Mononuclear cell (primary cell): ENCODE results near the gene CHID1. TPM values are rescaled to one million over a fixed set of nuclear protein-coding genes. Genes with fewer than 3 reads are reported as not detected.

ENCODE experiments used
- H3K27me3 ChIP-seq: 2 replicates; pipeline ENCODE4 v1.6.0; 2011; ENCODE audit warnings: low read length, control low read depth; ENCODE audit not compliant: insufficient read depth
- H3K4me1 ChIP-seq: 2 replicates; pipeline ENCODE4 v1.5.1; 2011; ENCODE audit warnings: mild to moderate bottlenecking, low read length, control low read depth; ENCODE audit not compliant: insufficient read depth
- H3K4me3 ChIP-seq: 2 replicates; pipeline ENCODE4 v1.5.1; 2011; ENCODE audit warnings: mild to moderate bottlenecking, low read length, moderate library complexity
- H3K9me3 ChIP-seq: 2 replicates; pipeline ENCODE4 v1.5.1; 2011; ENCODE audit warnings: low read depth, mild to moderate bottlenecking, control low read depth, low read length
- total RNA-seq: library from RNA; depleted of rRNA; stranded (reverse); fragments of >200 nt; gene quantifications from one replicate; pipeline ENCODE4 v1.2.3, GENCODE V29; 2012

CHID1 gene
- total RNA-seq, 1 donor: 8.2 TPM

DNA sequence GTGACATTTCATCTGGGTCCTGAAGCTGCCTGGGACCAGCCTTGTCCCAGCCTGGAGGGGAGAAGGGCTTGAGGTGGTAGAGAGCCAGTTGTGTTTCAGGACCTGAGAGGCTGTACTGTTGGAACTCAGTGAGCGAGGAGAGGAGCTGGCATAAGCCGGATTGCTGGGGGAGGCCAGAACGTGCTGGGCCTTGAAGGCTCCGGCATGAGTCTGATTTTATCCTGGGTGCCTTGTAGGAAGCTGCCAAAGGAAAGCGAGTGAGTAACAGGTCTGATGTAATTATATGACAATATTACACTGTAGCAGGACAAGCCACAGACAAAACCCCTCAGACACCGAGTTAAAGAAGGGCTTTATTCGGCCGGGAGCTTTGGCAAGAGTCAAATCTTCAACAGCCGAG is 32.2 kb upstream of the CHID1 start:
- no peaks in the 10 kb centered on the region for H3K27me3 ChIP-seq
- no peaks in the 10 kb centered on the region for H3K9me3 ChIP-seq
- H3K4me3 ChIP-seq: no peak overlapping the region
- H3K4me1 ChIP-seq: peaks cover 5% of the 10 kb centered on the region

DNA sequence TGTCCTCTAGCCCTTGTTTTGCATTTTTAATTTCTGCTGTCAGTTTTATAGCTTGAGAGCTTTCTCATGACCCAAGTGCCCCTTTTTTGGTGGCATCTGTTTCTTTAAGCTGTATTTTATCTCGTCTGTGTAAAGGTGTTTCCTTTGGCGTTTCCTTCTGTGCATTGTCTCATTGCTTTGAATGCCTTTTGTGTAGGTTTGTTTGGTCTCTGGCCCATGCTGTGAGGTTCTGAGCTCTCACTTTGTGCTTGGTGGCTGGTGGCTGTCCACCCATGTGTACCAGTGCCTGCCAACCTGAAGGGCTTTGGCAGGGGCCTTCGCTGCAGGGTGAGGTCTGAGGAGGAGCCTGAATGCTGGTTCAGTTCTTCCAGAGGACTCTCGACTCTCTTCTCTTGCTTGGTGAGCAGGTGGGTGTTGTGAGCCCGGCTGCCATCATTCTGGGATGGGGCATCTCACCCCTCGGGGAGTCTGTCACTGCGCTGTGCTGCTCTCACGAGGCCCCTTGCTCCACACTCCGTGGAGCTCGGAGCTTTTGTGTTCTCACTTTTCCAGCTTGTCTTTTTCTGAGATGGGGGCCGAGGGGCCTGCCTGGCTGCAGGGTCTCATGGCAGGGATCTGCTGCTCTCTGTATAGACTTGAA is 30.0 kb upstream of the CHID1 start:
- Histone ChIP-seq H3K4me3 (no peak overlapping the region), H3K27me3 (no peaks in the 10 kb centered on the region), H3K4me1 (peaks cover 12% of the 10 kb centered on the region)

GRCh38 chr11:937841-938261 is 27.2 kb upstream of the CHID1 start:
- Histone ChIP-seq H3K27me3 (no peaks in the 10 kb centered on the region), H3K4me3 (no peak overlapping the region), H3K9me3 (no peaks in the 10 kb centered on the region), H3K4me1 (peaks cover 22% of the 10 kb centered on the region)

More for the DNA sequence above, 30.0 kb upstream of the CHID1 start:
- no peaks in the 10 kb centered on the region for H3K9me3 ChIP-seq

DNA sequence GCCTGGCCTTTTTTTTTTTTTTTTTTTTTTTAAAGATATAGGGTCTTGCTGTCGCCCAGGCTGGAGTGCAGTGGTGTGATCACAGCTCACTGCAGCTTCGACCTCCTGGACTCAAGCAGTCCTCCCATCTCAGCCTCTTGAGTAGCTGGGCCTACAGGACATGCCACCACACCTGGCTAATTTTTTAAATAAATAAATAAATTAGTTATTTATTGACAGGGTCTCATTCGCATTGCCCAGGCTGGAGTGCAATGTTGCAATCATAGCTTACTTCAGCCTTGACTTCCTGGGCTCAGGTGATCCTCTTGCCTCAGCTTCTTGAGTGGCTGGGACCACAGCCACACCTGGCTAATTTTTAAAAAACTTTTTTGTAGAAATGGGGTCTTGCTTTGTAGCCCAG is 25.6 kb upstream of the CHID1 start:
- Histone ChIP-seq H3K27me3 (no peaks in the 10 kb centered on the region), H3K9me3 (no peaks in the 10 kb centered on the region), H3K4me1 (peaks cover 39% of the 10 kb centered on the region), H3K4me3 (no peak overlapping the region)

GRCh38 chr11:934527-934926 is 23.9 kb upstream of the CHID1 start:
- Histone ChIP-seq H3K4me1 (peaks cover 36% of the 10 kb centered on the region), H3K27me3 (no peaks in the 10 kb centered on the region), H3K9me3 (no peaks in the 10 kb centered on the region), H3K4me3 (no peak overlapping the region)

GRCh38 chr11:933936-934335 is 23.3 kb upstream of the CHID1 start:
- H3K4me1 ChIP-seq: peaks cover 40% of the 10 kb centered on the region
- no peaks in the 10 kb centered on the region for H3K27me3 ChIP-seq
- no peak overlapping the region for H3K4me3 ChIP-seq
- H3K9me3 ChIP-seq: no peaks in the 10 kb centered on the region

DNA sequence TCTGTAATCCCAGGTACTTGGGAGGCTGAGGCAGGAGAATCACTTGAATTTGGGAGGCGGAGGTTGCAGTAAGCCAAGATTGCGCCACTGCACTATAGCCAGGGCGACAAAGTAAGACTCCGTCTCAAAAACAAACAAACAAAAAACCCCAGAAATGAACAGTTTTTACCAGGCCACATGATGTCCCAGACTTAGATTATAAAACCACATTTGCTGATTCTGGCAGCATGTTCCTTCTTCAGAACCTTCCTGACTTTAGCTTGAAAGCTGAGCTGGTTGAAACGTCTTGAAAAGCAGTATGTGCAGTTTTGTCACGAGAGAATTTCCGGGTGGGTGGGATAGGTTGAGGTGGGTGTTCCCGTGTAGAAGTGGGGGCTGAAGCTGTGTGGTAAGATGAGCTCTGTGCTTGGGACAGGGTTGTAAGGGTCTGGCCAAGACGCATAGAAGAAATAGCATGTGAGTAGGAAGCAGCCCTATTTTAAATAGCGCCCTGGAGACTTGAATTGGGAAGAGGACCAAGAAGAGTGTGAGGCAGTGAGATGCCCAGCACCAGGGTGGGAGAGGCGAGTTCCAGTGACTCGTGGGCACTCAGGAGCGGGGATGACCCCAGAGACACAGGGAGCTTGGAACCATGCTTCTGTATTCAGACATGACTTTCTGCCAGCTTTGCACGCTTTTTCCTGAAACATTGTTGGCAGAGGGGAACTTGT is 22.7 kb upstream of the CHID1 start:
- Histone ChIP-seq H3K27me3 (no peaks in the 10 kb centered on the region), H3K9me3 (no peaks in the 10 kb centered on the region), H3K4me3 (no peak overlapping the region), H3K4me1 (peaks cover 45% of the 10 kb centered on the region)

- Histone ChIP-seq H3K4me1 (peaks cover 53% of the 10 kb centered on the region), H3K27me3 (no peaks in the 10 kb centered on the region), H3K4me3 (no peak overlapping the region), H3K9me3 (no peaks in the 10 kb centered on the region)
Measured at GRCh38 chr11:932435-932834, 21.8 kb upstream of the CHID1 start.

DNA sequence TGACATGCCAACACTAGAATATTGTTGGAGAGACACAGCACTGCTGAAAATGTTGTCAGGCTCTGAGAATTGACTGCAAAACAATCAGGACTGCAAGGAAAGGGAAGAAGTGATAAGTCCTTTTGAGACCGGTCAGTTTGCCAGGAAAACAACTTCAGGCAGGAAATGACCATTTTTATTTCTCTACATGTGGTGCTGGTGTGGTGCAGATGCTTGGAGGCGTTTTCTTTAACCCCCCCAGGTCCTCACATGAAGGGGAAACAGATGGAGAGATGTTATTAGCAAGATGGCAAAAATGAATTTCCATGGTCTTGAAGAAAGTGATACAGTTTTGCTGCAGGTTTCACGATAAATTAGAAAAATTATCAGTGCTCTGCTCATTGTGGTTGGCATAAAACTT is 20.8 kb upstream of the CHID1 start:
- Histone ChIP-seq H3K4me3 (no peak overlapping the region), H3K9me3 (no peaks in the 10 kb centered on the region), H3K27me3 (no peaks in the 10 kb centered on the region), H3K4me1 (peaks cover 59% of the 10 kb centered on the region)

- Histone ChIP-seq H3K4me1 (peaks cover 63% of the 10 kb centered on the region), H3K4me3 (no peak overlapping the region), H3K27me3 (no peaks in the 10 kb centered on the region), H3K9me3 (no peaks in the 10 kb centered on the region)
Measured at GRCh38 chr11:929405-929804, 18.8 kb upstream of the CHID1 start.

- peaks cover 61% of the 10 kb centered on the region for H3K4me1 ChIP-seq
- H3K4me3 ChIP-seq: no peak overlapping the region
- H3K9me3 ChIP-seq: no peaks in the 10 kb centered on the region
- no peaks in the 10 kb centered on the region for H3K27me3 ChIP-seq
Measured at GRCh38 chr11:928786-929185, 18.2 kb upstream of the CHID1 start.

- H3K4me3 ChIP-seq: no peak overlapping the region
- peaks cover 52% of the 10 kb centered on the region for H3K4me1 ChIP-seq
- no peaks in the 10 kb centered on the region for H3K27me3 ChIP-seq
- H3K9me3 ChIP-seq: no peaks in the 10 kb centered on the region
Measured at GRCh38 chr11:927871-928270, 17.3 kb upstream of the CHID1 start.

DNA sequence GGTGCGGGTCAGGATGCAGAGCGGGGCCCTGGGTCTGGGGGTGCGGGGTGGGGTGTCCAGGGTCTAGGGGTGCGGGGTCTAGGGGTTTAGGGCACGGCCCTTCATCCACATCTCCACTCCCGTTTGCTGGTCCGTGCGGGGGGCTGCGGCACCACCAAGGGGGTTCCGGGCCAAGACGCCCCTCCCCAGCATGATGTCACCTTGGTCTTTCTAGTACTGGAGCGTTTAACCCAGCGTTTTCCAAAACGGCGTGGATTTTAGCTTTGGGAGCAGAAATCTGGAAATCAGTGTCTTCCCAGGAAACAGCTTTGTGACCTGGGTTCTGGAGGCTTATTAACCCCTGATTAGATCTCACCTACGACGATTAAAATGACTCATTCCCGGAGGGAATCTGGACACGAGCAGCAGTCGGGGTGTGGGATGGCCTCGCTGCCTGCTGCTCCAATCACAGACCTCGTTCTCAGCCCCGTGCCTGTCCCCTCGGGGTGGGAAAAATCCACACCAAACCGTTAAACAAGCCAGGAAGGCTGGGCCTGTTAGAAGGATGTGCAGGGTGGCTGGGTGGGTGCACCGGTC is 15.8 kb upstream of the CHID1 start:
- peak overlapping the region; percentile 43 for H3K4me3 ChIP-seq
- peaks cover 38% of the 10 kb centered on the region for H3K4me1 ChIP-seq
- no peaks in the 10 kb centered on the region for H3K9me3 ChIP-seq
- H3K27me3 ChIP-seq: no peaks in the 10 kb centered on the region

DNA sequence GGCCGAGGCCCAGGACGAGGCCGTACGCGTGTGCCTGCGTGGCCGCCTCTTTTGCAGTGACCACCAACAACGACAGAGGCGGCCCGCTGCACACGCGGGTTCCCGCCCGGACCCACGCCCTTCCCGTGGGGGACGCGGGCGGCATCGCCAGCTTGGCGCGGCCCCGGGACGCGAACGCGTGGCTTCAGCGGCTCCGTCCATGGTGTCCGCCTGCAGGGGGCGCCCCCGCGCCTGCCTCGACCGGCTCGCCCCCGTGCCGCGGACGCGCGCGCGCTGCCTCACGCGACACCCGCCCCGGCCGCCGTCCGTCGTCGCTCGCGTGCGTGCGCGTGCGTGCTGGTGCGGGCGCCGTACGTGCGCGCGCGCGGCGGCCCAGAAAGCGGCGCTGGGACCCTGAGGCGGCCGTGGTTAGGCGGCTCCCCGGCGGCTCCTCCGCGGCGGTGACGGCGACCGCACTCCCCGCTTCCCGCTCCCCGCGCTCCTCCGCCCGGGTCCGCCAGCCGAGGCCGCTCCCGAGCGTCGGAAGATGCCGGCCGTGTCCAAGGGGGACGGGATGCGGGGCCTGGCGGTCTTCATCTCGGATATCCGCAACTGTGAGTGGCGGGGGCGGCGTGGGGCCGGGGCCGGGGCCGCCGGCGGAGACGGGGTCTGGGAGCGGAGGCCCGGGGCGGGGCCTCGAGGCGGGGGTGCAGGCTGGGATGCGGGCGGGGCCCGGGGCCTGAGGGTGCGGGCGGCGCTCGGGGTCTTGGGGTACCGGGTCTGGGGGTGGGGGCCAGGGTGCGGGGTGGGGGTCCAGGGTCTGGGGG is 15.1 kb upstream of the CHID1 start, which contains the start of gene AP2A2:
AP2A2 (plus strand) TSS at position 375 of the 806 bp plus-strand sequence; CDS start at position 527, 152 bp downstream.
- Histone ChIP-seq H3K4me1 (peaks cover 35% of the 10 kb centered on the region), H3K9me3 (no peaks in the 10 kb centered on the region), H3K4me3 (peak within 1 kb of the TSS; percentile 49), H3K27me3 (no peaks in the 10 kb centered on the region)

GRCh38 chr11:925158-925495 is 14.5 kb upstream of the CHID1 start:
- H3K9me3 ChIP-seq: no peaks in the 10 kb centered on the region
- peak overlapping the region; percentile 23 for H3K4me3 ChIP-seq
- H3K4me1 ChIP-seq: peaks cover 35% of the 10 kb centered on the region
- no peaks in the 10 kb centered on the region for H3K27me3 ChIP-seq
